ENCODE data around the gene AGPAT1. TPM values are rescaled to one million over a fixed set of nuclear protein-coding genes. Genes with fewer than 3 reads are reported as not detected.
"Not testable (repeated sequence)": the region's sequence is repeated elsewhere in the genome, so short reads cannot be mapped to it uniquely, and the experiment has no call there.

Gene AGPAT1, protein sequence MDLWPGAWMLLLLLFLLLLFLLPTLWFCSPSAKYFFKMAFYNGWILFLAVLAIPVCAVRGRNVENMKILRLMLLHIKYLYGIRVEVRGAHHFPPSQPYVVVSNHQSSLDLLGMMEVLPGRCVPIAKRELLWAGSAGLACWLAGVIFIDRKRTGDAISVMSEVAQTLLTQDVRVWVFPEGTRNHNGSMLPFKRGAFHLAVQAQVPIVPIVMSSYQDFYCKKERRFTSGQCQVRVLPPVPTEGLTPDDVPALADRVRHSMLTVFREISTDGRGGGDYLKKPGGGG
- total RNA-seq (2014; rRNA removed) = 80.3 and 87.0 TPM in 2 replicates
- 95.4 TPM for polyA plus RNA-seq (2012)

DNA sequence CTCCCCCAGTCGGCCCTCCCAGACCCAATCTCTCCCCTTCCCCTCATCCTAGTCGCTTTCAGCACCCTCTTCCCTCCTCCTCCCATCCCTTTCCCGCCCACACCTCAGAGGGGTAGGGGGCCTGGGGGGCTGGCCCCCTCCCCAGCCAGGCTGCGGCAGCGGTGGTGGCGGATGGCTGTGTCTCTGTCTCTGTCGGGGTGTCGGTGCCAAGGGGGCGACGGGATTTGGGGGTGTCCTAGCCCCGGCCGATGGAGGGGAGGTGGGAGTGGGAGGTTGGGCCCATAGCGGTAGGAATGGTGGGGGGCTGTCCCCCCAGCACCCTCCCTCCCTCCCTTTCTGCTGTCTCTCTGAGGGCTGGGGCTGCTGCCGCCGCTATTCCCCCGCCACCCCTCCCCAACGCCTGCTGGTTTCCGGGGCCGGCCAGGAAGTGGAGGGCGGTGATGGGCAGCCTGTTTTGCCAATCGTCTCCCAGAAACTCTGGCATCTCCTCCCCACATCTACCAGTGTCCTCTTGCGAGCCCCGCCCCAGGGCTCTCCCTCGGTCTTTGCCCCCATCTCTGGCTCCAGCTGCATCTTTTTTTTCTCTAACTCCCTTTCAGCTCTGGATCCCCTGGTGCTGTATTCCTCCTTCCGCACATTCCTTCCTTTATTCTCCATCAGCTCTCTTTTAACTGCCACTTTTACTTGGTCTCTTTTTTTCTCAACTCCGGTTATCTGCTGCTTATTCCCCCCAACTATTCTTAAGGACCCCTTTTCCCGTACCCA lies at the start of gene AGPAT1:
AGPAT1 (minus strand) TSS at position 374 of the 765 bp plus-strand sequence. CDS start 4,588 bp downstream, outside the sequence.
- peak; percentile 94 for DNase-seq (ENCODE audit: low read depth)

- DNase-seq (ENCODE audit: low read depth) = no peak
These were observed 48.8 kb upstream of the AGPAT1 start for GRCh38 chr6:32224696-32225095.

DNA sequence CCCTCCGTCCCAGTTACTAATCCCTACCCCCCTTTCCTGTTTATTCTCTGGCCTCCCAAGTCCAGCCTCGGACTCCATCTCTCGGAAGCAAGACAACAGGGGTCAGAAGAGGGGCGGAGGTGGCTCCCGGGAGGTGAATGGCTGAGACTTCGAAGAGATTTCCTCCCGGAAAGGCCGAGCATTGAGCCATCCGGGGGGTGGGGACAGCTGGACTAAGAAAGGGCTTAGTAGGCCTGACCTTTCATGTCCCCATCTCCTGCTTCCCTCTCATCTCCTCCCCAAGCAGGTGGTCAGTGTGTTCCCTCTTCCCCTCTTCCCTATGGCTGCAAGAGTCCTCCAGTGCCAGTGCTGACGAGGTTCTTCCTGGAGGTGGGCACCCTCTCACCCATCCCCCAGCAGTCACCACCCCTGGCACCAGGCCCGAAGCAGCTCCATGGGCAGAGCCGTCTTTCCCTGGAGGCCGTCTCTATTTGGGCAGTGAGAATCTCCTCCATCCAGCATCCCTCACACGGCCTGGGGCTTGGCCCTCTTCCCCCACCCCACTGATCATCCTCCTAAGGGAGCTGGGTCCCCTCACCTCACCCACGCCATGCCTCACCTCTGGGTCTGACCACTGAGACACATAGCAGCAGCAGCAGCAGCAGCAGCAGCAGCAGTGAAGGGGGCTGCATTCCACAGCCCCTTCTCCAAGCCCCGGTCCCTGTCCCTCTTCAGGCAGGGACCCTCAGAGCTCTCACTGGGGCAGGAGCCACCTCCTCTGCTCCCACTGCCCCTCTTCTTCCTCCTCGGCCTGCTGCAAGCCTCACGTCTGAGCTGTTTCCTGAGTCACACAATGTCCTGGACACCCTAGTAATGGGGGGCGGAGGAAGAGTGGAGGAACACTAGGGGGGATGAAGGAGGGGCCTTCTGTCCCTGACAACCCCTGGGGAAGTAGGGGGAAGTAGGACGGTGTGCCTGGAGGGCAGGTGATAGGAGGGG lies 47.7 kb upstream of the AGPAT1 start, which contains the start of gene NOTCH4:
NOTCH4 (minus strand) TSS at position 810 of the 978 bp plus-strand sequence; CDS start at position 671, 139 bp downstream.
- DNase-seq (ENCODE audit: low read depth) = no peak

- DNase-seq (ENCODE audit: low read depth) = no peak
These were observed 46.7 kb upstream of the AGPAT1 start for GRCh38 chr6:32222333-32223230.

DNA sequence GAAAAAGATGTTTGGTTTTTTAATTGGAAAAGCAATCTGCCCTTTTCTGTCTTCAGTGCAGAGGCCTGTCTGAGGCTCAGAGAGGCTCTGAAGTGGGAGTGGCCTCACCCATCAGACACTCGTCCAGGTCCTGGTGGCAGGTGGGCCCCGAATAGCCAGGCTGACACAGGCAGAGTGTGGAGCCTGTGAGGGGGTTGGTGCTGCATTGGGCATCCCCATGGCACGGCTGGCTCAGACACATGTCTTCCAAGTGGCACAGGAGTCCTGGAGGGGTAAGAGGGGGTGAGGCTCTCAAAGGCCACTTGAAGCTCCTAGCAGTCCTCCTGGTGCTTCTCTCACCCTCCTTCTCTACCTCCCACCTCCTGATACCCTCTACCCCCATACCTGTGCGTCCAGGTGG lies 44.1 kb upstream of the AGPAT1 start:
- DNase-seq (ENCODE audit: low read depth) = no peak

DNA sequence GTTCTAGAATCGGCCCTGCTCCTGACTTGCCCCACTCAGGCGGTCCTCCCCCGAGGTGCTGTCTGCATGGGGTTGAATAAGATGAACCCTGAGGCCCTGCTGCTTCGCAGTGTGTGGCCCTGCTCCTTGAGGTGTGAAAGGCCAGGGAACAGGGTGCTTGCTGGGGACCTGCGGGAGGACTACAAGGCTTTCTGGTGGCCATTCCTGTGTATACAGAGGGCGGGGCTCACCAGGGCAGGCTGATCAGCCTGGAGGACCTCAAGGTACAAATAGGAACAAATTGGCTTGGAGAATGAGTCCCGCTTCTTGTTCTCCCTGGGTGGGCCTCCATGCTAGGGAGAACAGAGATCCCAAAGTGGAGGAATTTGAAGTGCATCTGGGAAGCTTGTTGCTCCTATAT lies 42.3 kb upstream of the AGPAT1 start:
- no peak for DNase-seq (ENCODE audit: low read depth)

DNA sequence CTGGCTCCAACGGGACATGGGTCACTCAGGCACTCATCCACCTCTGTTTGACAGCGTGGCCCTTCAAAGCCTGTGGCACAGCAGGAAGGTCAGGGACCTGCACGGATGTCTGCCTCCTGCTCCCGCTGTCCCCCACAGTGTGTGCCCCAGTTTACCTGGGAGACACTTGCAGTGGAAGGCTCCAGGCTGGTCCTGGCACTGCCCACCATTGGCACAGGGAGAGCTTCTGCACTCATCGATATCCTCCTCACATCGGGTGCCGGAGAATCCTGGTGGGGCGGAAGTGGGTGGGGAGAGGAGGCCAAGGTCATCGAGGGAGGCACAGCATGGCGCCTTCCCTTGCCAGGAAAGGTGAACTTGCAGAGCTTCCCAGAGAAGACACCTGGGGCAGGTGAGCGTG lies 41.1 kb upstream of the AGPAT1 start:
- DNase-seq (ENCODE audit: low read depth) = no peak

DNA sequence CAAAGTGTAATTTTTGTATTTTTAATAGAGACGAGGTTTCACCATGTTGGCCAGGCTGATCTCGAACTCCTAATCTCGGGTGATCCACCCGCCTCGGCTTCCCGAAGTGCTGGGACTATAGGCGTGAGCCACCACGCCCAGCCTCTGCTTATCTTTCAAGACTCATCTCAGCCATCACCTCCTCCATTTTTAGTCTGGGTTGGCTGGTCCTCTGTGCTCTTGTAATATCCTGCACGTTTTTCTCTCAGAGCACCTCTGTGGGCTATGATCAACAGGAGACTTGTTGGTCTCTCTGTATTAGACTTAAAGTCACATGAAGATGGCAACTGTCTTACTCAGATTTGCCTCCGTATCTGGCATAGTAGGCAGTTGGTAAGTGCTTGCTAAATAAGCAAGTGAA lies 40.4 kb upstream of the AGPAT1 start:
- no peak for DNase-seq (ENCODE audit: low read depth)

GRCh38 chr6:32215617-32216016 lies 39.7 kb upstream of the AGPAT1 start:
- no peak for DNase-seq (ENCODE audit: low read depth)

- DNase-seq (ENCODE audit: low read depth) = no peak
These were observed 38.2 kb upstream of the AGPAT1 start for GRCh38 chr6:32214126-32214525.

DNA sequence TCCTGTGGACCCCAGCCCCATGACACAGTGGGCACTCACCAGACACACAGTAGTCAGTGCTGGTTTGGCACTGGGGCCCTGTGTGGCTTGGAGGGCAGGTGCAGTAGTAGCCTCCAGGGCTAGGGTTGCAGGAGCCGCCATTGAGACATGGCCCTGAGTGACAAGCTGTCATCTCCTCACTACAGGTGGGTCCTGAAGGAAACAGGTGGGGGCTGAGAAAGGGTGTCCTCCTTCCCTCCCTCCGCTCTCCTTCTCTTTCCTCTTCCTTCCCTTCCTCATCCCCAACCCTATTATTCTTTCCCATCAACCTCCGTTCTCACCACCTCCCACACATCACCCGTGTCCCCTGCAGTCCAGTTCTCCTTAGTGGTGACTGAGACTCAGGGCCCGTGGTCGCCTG lies 37.8 kb upstream of the AGPAT1 start:
- no peak for DNase-seq (ENCODE audit: low read depth)

DNA sequence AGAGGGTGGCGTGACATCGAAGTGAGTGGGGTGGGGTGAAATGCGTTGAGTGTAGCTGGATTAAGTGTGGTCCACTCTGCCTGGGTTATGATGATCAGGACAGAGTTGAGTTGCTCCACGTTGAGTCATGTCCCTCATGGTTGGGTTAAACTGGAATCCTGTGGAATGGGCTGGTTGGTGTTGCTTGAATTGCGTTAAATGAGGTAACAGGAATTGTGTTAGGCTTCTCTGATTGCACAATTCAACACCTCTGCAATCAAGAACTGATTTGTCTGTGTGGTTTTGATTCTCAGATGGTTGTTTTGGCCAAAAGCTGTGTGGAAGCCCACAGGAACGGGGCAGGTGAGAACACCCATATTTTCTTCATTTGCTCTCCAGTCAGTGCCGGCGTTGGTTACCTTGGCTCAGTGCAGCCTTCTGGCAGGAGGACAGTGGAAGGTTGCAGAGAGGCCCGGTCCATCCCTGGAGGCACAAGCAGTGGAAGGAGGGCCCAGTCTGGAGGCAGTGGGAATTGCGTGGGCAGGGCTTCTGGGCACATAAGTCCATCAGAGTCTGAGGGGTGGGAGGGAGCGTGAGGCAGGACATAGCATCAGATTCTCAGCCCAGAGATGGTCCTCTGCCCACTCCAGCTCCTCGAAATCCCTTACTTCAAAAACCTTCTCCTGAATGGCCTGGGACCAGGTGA lies 36.3 kb upstream of the AGPAT1 start:
- DNase-seq (ENCODE audit: low read depth) = no peak

DNA sequence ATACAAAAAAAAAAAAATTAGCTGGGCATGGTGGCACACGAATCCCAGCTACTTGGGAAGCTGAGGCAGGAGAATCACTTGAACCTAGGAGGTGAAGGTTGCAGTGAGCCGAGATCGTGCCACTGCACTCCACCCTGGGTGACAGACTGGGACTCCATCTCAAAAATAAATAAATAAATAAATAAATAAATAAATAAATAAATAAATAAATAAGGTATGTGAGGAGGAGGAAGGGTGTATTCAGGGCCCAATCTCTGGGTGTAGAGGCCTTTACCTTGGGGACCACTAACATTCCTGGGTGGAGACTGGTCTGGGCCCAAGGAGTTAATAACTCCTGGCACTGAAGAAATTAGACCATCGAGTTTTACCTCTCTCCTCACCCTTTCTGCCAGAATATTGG lies 35.5 kb upstream of the AGPAT1 start:
- DNase-seq (ENCODE audit: low read depth) = not testable (repeated sequence)

- DNase-seq (ENCODE audit: low read depth) = no peak
These were observed 34.3 kb upstream of the AGPAT1 start for GRCh38 chr6:32210191-32210601.

GRCh38 chr6:32208996-32209395 lies 33.1 kb upstream of the AGPAT1 start:
- DNase-seq (ENCODE audit: low read depth) = no peak

DNA sequence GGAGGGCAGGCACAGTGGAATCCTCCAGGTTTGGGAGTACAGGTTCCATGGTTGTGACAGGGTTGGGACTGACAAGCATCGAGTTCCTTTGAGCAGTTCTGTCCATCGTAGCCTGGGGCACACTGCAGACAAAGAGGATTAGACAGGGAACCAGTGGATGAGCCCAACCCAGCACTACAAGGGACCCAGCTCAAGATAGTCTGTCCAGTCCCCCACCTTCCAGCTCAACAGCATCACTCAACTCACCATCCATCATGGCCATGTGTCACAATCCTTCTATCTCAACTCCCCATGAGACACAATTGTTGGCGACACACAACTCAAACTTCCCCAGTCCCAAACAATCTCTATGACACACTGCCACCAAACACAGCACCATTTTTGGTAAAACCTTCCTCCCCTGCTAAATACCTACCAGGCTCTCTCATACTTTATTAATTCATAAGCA lies 28.4 kb upstream of the AGPAT1 start:
- no peak for DNase-seq (ENCODE audit: low read depth)

GRCh38 chr6:32203426-32204267 lies 27.8 kb upstream of the AGPAT1 start:
- DNase-seq (ENCODE audit: low read depth) = no peak

DNA sequence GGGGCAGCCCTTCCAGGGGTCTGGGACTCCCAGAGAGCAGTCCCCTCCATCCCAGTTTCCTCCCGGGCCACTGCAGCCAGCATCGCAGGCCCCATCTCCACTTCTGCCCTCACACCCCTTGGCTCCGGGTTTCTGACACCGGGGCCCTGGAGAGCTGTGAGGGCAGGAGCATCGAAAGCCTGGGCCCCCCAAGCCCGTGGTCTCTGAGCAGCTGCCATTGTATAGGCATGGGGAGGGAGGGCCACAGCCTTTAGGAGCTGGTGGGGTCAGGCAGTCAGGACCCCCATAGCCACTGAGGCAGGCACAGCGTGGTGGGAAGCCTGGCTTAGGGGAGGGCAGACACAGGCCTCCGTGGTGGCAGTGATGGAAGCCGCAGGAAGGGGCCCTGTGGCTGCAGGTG lies 26.3 kb upstream of the AGPAT1 start:
- no peak for DNase-seq (ENCODE audit: low read depth)
